Measurements from ENCODE around the gene PLD6.

DNA sequence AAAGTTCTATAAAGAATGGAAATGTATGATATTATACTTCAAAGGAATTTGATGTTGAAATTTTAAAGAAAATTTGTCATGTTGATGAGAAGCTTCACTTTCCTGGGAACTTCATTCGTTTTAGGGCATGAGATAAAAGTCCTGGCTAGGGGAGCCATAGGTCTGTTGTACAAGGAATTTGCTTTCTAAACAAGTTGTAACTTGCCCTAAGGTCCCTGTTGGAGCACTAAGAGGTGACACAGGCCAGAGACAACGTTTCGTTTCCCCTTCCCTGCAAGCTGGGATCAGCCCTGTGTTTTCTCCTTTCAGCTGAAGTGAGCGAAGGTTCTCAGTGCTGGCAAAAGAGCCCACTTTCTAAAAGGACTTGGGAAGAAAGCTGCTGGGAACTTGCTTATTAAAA lies 16.6 kb downstream of the PLD6 start:
- no peak for TF ChIP-seq ESRRA (CRISPR knock-in tag; IDR thresholded peaks at IDR 0.05; ENCODE audit: borderline replicate concordance)
- TF ChIP-seq, protein P1, sequence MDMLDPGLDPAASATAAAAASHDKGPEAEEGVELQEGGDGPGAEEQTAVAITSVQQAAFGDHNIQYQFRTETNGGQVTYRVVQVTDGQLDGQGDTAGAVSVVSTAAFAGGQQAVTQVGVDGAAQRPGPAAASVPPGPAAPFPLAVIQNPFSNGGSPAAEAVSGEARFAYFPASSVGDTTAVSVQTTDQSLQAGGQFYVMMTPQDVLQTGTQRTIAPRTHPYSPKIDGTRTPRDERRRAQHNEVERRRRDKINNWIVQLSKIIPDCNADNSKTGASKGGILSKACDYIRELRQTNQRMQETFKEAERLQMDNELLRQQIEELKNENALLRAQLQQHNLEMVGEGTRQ (CRISPR knock-in tag; IDR thresholded peaks at IDR 0.05): no peak
- no peak for TF ChIP-seq GRHL2 (CRISPR knock-in tag; IDR thresholded peaks at IDR 0.05; ENCODE audit: insufficient replicate concordance, severe bottlenecking)
- TF ChIP-seq ZBTB21 (CRISPR knock-in tag; IDR thresholded peaks at IDR 0.05; ENCODE audit: borderline replicate concordance): no peak
- no peak for TF ChIP-seq CTCF (IDR thresholded peaks at IDR 0.05)
- TF ChIP-seq, protein P2, sequence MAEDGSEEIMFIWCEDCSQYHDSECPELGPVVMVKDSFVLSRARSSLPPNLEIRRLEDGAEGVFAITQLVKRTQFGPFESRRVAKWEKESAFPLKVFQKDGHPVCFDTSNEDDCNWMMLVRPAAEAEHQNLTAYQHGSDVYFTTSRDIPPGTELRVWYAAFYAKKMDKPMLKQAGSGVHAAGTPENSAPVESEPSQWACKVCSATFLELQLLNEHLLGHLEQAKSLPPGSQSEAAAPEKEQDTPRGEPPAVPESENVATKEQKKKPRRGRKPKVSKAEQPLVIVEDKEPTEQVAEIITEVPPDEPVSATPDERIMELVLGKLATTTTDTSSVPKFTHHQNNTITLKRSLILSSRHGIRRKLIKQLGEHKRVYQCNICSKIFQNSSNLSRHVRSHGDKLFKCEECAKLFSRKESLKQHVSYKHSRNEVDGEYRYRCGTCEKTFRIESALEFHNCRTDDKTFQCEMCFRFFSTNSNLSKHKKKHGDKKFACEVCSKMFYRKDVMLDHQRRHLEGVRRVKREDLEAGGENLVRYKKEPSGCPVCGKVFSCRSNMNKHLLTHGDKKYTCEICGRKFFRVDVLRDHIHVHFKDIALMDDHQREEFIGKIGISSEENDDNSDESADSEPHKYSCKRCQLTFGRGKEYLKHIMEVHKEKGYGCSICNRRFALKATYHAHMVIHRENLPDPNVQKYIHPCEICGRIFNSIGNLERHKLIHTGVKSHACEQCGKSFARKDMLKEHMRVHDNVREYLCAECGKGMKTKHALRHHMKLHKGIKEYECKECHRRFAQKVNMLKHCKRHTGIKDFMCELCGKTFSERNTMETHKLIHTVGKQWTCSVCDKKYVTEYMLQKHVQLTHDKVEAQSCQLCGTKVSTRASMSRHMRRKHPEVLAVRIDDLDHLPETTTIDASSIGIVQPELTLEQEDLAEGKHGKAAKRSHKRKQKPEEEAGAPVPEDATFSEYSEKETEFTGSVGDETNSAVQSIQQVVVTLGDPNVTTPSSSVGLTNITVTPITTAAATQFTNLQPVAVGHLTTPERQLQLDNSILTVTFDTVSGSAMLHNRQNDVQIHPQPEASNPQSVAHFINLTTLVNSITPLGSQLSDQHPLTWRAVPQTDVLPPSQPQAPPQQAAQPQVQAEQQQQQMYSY (CRISPR knock-in tag; IDR thresholded peaks at IDR 0.05): no peak
- TF ChIP-seq USF1 (CRISPR knock-in tag; IDR thresholded peaks at IDR 0.05): no peak
- TF ChIP-seq PREB (CRISPR knock-in tag; IDR thresholded peaks at IDR 0.05; ENCODE audit: borderline replicate concordance): no peak
- TF ChIP-seq, protein P3, sequence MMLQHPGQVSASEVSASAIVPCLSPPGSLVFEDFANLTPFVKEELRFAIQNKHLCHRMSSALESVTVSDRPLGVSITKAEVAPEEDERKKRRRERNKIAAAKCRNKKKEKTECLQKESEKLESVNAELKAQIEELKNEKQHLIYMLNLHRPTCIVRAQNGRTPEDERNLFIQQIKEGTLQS (CRISPR knock-in tag; conservative IDR thresholded peaks at IDR 0.05): no peak
- TF ChIP-seq, protein P4, sequence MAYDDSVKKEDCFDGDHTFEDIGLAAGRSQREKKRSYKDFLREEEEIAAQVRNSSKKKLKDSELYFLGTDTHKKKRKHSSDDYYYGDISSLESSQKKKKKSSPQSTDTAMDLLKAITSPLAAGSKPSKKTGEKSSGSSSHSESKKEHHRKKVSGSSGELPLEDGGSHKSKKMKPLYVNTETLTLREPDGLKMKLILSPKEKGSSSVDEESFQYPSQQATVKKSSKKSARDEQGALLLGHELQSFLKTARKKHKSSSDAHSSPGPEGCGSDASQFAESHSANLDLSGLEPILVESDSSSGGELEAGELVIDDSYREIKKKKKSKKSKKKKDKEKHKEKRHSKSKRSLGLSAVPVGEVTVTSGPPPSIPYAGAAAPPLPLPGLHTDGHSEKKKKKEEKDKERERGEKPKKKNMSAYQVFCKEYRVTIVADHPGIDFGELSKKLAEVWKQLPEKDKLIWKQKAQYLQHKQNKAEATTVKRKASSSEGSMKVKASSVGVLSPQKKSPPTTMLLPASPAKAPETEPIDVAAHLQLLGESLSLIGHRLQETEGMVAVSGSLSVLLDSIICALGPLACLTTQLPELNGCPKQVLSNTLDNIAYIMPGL (CRISPR knock-in tag; IDR thresholded peaks at IDR 0.05): no peak

All from WTC11 (cell line).